OCI-LY1 (cell line): ENCODE measurements around the gene AGAP1.

Experiments
- EZH2 ChIP-seq: fragments of 200-600 bp; sonication (generic), shearing (Covaris generic); IDR thresholded peaks from 2 replicates; pipeline ENCODE4 v1.8.0; 2017; ENCODE audit warnings: borderline replicate concordance, mixed run types, mild to moderate bottlenecking, antibody characterized with exemption, low read length, moderate library complexity, mixed read lengths
- TF ChIP-seq, protein P1 (sequence below): fragments of 200-600 bp; sonication (generic), shearing (Covaris generic); IDR thresholded peaks from 2 replicates; pipeline ENCODE4 v1.5.1; 2017; ENCODE audit warnings: mild to moderate bottlenecking, antibody characterized with exemption, low read length, moderate library complexity, mixed read lengths

DNA sequence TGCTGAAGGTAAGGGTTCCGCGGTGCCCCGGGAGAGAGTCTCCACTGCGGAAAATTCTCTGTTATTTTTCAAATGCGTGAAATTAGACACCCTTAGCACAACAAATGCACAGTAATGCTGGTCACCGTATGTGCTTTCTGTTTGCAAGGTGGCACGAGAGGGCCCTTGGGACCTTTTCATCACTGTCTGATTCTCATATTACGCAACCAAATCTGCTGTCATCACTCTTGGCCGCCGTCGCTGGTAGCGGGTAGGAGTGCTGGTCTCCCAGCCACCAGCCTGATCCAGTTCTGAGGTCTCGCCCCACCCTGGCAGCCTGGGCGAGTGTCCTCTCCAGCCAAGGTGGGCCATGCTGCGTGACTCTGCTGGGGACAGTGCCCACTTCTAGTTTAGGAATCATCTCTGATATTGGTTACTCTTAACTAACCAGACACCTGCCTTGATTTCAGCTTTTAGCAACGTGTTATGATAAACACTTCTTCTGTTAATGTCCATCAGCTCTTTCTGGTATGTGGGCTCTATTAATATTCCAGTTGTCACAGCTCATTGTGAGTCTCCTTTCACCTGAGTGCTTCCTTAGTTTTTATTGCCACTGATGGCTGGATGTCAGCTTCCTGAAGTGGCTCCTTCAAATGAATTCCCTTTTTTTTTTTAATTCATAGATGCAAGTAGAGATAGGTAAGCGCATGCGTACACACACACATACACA is 474.9 kb downstream of the AGAP1 start:
- TF ChIP-seq, protein P1, sequence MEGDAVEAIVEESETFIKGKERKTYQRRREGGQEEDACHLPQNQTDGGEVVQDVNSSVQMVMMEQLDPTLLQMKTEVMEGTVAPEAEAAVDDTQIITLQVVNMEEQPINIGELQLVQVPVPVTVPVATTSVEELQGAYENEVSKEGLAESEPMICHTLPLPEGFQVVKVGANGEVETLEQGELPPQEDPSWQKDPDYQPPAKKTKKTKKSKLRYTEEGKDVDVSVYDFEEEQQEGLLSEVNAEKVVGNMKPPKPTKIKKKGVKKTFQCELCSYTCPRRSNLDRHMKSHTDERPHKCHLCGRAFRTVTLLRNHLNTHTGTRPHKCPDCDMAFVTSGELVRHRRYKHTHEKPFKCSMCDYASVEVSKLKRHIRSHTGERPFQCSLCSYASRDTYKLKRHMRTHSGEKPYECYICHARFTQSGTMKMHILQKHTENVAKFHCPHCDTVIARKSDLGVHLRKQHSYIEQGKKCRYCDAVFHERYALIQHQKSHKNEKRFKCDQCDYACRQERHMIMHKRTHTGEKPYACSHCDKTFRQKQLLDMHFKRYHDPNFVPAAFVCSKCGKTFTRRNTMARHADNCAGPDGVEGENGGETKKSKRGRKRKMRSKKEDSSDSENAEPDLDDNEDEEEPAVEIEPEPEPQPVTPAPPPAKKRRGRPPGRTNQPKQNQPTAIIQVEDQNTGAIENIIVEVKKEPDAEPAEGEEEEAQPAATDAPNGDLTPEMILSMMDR = no peak
- TF ChIP-seq EZH2 = no peak
